ENCODE data around the gene KCNMB2. TPM values are rescaled to one million over a fixed set of nuclear protein-coding genes. Genes with fewer than 3 reads are reported as not detected.

Gene KCNMB2
- polyA plus RNA-seq, 3 donors = not detected

DNA sequence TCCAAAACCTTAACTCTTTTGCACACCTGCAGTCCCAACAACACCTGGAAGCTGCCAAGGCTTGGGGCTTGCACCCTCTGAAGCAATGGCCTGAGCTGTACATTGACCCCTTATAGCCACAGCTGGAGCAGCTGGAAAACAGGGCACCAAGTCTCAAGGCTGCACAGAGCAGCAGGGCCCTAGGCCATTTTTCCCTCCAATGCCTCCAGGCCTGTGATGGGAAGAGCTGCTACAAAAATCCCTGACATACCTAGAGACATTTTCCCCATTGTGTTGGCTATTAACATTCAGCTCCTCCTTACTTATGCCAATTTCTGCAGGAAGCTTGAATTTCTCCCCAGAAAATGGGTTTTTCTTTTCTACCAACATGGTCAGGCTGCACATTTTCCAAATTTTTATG lies 304.4 kb downstream of the KCNMB2 start:
- no peak overlapping the region for H3K27ac ChIP-seq (ENCODE audit: low read depth in 1 of 2, low read length in 2 of 2)
- no peaks in the 10 kb centered on the region for H3K4me1 ChIP-seq (ENCODE audit: control insufficient read depth in 1 of 2, insufficient read depth in 2 of 2, low read length in 2 of 2)
- no peak for DNase-seq
- H4K20me1 ChIP-seq (ENCODE audit: insufficient read depth, low read length) = no peaks in the 10 kb centered on the region
- H3K27me3 ChIP-seq (ENCODE audit: control insufficient read depth in 2 of 2, insufficient read depth in 2 of 2, low read length in 2 of 2) = no peaks in the 10 kb centered on the region
- no peaks in the 10 kb centered on the region for H3K36me3 Mint-ChIP-seq
- H3K4me2 ChIP-seq (replicated peaks; ENCODE audit: extremely low read depth, low read length, poor library complexity, severe bottlenecking) = no peak overlapping the region
- H2AFZ ChIP-seq (ENCODE audit: insufficient read depth, low read depth, low read length, poor library complexity, severe bottlenecking) = no peak overlapping the region
- no peak overlapping the region for H3K9ac ChIP-seq (ENCODE audit: insufficient read depth, low read length, poor library complexity, severe bottlenecking)
- no peak overlapping the region for H3K4me3 Mint-ChIP-seq
- TF ChIP-seq, protein P1, sequence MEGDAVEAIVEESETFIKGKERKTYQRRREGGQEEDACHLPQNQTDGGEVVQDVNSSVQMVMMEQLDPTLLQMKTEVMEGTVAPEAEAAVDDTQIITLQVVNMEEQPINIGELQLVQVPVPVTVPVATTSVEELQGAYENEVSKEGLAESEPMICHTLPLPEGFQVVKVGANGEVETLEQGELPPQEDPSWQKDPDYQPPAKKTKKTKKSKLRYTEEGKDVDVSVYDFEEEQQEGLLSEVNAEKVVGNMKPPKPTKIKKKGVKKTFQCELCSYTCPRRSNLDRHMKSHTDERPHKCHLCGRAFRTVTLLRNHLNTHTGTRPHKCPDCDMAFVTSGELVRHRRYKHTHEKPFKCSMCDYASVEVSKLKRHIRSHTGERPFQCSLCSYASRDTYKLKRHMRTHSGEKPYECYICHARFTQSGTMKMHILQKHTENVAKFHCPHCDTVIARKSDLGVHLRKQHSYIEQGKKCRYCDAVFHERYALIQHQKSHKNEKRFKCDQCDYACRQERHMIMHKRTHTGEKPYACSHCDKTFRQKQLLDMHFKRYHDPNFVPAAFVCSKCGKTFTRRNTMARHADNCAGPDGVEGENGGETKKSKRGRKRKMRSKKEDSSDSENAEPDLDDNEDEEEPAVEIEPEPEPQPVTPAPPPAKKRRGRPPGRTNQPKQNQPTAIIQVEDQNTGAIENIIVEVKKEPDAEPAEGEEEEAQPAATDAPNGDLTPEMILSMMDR (IDR thresholded peaks at IDR 0.05) = no peak
- H3K4me3 ChIP-seq (replicated peaks in 1 of 3; ENCODE audit: low read depth in 2 of 3, low read length in 3 of 3) = no peak overlapping the region
- H3K4me1 Mint-ChIP-seq = no peaks in the 10 kb centered on the region
- H3K27me3 Mint-ChIP-seq (ENCODE audit: low read depth in 3 of 3) = peaks cover 0 to 4% (median 0%) of the 10 kb centered on the region in 3 donors
- intact Hi-C loops (cut with micrococcal nuclease) = no loop called here
- H3K9me3 ChIP-seq (replicated peaks in 1 of 2; ENCODE audit: control insufficient read depth in 1 of 2, insufficient read depth in 1 of 2, low read length in 2 of 2) = peaks cover 7 to 11% of the 10 kb centered on the region in 2 donors
- no peak overlapping the region for H3K27ac Mint-ChIP-seq
- peaks cover 0 to 15% (median 2%) of the 10 kb centered on the region in 7 donors for H3K9me3 Mint-ChIP-seq
- no peaks in the 10 kb centered on the region for H3K36me3 ChIP-seq (replicated peaks in 1 of 2; ENCODE audit: control insufficient read depth in 1 of 2, insufficient read depth in 2 of 2, low read length in 2 of 2)
- H3K79me2 ChIP-seq (ENCODE audit: insufficient read depth, low read length) = no peaks in the 10 kb centered on the region

DNA sequence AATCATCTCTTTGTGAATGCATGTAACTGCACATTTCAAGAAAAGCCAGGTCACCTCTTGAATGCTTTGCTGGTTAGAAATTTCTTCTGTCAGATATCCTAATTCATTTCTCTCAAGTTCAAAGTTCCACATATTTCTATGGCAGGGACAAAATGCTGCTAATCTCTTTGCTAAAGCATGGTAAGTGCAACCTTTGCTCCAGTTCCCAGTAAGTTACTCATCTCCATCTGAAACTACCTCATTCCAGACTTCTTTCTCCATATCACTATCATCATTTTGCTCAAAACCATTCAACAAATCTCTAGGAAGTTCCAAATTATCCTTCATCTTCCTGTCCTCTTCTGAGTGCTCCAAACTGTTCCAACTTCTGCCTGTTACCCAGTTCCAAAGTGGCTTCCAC lies 304.8 kb downstream of the KCNMB2 start:
- no peak overlapping the region for H3K27ac ChIP-seq (ENCODE audit: low read depth in 1 of 2, low read length in 2 of 2)
- H4K20me1 ChIP-seq (ENCODE audit: insufficient read depth, low read length) = no peaks in the 10 kb centered on the region
- H3K27ac Mint-ChIP-seq = no peak overlapping the region
- H3K36me3 Mint-ChIP-seq = no peaks in the 10 kb centered on the region
- peaks cover 0 to 15% (median 2%) of the 10 kb centered on the region in 7 donors for H3K9me3 Mint-ChIP-seq
- no peaks in the 10 kb centered on the region for H3K4me1 ChIP-seq (ENCODE audit: control insufficient read depth in 1 of 2, insufficient read depth in 2 of 2, low read length in 2 of 2)
- H3K9me3 ChIP-seq (replicated peaks in 1 of 2; ENCODE audit: control insufficient read depth in 1 of 2, insufficient read depth in 1 of 2, low read length in 2 of 2) = peaks cover 7 to 11% of the 10 kb centered on the region in 2 donors
- no peaks in the 10 kb centered on the region for H3K79me2 ChIP-seq (ENCODE audit: insufficient read depth, low read length)
- H3K4me3 Mint-ChIP-seq = no peak overlapping the region
- peaks cover 0 to 4% (median 0%) of the 10 kb centered on the region in 3 donors for H3K27me3 Mint-ChIP-seq (ENCODE audit: low read depth in 3 of 3)
- TF ChIP-seq, protein P1 (IDR thresholded peaks at IDR 0.05) = no peak
- H3K4me1 Mint-ChIP-seq = no peaks in the 10 kb centered on the region
- no peak overlapping the region for H3K4me2 ChIP-seq (replicated peaks; ENCODE audit: extremely low read depth, low read length, poor library complexity, severe bottlenecking)
- no peak overlapping the region for H3K9ac ChIP-seq (ENCODE audit: insufficient read depth, low read length, poor library complexity, severe bottlenecking)
- intact Hi-C loops (cut with micrococcal nuclease) = no loop called here
- no peaks in the 10 kb centered on the region for H3K27me3 ChIP-seq (ENCODE audit: control insufficient read depth in 2 of 2, insufficient read depth in 2 of 2, low read length in 2 of 2)
- H3K4me3 ChIP-seq (replicated peaks in 1 of 3; ENCODE audit: low read depth in 2 of 3, low read length in 3 of 3) = no peak overlapping the region
- H3K36me3 ChIP-seq (replicated peaks in 1 of 2; ENCODE audit: control insufficient read depth in 1 of 2, insufficient read depth in 2 of 2, low read length in 2 of 2) = no peaks in the 10 kb centered on the region
- H2AFZ ChIP-seq (ENCODE audit: insufficient read depth, low read depth, low read length, poor library complexity, severe bottlenecking) = no peak overlapping the region
- no peak for DNase-seq
